Hepatocyte (in vitro differentiated cells): ENCODE results near the gene MAPK8. TPM values are rescaled to one million over a fixed set of nuclear protein-coding genes. Genes with fewer than 3 reads are reported as not detected.

Experiments used
- DNase-seq: peaks from one replicate; pipeline ENCODE4 v3.0.0-alpha.2; 2016; ENCODE audit warnings: low spot score
- H2AFZ ChIP-seq: fragments of 200-600 bp; sonication (generic); 2 replicates; pipeline ENCODE4 v1.6.0; 2016; ENCODE audit warnings: antibody characterized with exemption, mild to moderate bottlenecking
- H3K27ac ChIP-seq: fragments of 200-600 bp; sonication (generic); 2 replicates; pipeline ENCODE4 v1.5.1; 2016; ENCODE audit warnings: mild to moderate bottlenecking
- H3K27me3 ChIP-seq: fragments of 200-600 bp; sonication (generic); 2 replicates; pipeline ENCODE4 v1.6.1; 2016
- H3K36me3 ChIP-seq: fragments of 200-600 bp; sonication (generic); replicated peaks from 2 replicates; pipeline ENCODE4 v1.5.1; 2016; ENCODE audit warnings: low read depth; ENCODE audit not compliant: insufficient read depth
- H3K4me1 ChIP-seq: fragments of 200-600 bp; sonication (generic); 2 replicates; pipeline ENCODE4 v1.5.1; 2016; ENCODE audit warnings: mild to moderate bottlenecking, moderate library complexity; ENCODE audit not compliant: insufficient read depth
- H3K4me2 ChIP-seq: fragments of 200-600 bp; sonication (generic); 2 replicates; pipeline ENCODE4 v1.6.0; 2016
- H3K4me3 ChIP-seq: fragments of 200-600 bp; sonication (generic); 2 replicates; pipeline ENCODE4 v1.5.1; 2016; ENCODE audit warnings: mild to moderate bottlenecking
- H3K79me2 ChIP-seq: fragments of 200-600 bp; sonication (generic); 2 replicates; pipeline ENCODE4 v1.6.0; 2017; ENCODE audit warnings: mild to moderate bottlenecking
- H3K9me2 ChIP-seq: fragments of 200-600 bp; sonication (generic); replicated peaks from 2 replicates; pipeline ENCODE4 v1.6.0; 2017; ENCODE audit warnings: mild to moderate bottlenecking; ENCODE audit not compliant: insufficient read depth
- H3K9me3 ChIP-seq: fragments of 200-600 bp; sonication (generic); 2 replicates; pipeline ENCODE4 v1.5.1; 2016; ENCODE audit warnings: low read depth, mild to moderate bottlenecking
- H4K20me1 ChIP-seq: fragments of 200-600 bp; sonication (generic); 2 replicates; pipeline ENCODE4 v1.6.0; 2016; ENCODE audit warnings: mild to moderate bottlenecking; ENCODE audit not compliant: insufficient read depth, poor library complexity, severe bottlenecking
- CTCF ChIP-seq: fragments of 200-600 bp; sonication (generic); IDR thresholded peaks from 2 replicates; pipeline ENCODE4 v1.5.1; 2016; ENCODE audit warnings: antibody characterized with exemption, mild to moderate bottlenecking; ENCODE audit not compliant: poor library complexity
- EZH2 ChIP-seq: fragments of 200-600 bp; sonication (generic); IDR thresholded peaks from 2 replicates; pipeline ENCODE4 v1.6.1; 2016; ENCODE audit warnings: antibody characterized with exemption, mild to moderate bottlenecking, borderline replicate concordance
- EZH2phosphoT487 ChIP-seq: fragments of 200-600 bp; sonication (generic); IDR thresholded peaks from one replicate; pipeline ENCODE4 v1.6.1; 2018; ENCODE audit warnings: antibody characterized with exemption, mild to moderate bottlenecking, low read depth, moderate library complexity; ENCODE audit not compliant: unreplicated experiment, severe bottlenecking
- WGBS: methylation state at CpG from one replicate; pipeline ENCODE4 v1.1.6; 2016; ENCODE audit warnings: low lambda C conversion rate; ENCODE audit errors: missing lambda C conversion rate; 5-methylcytosine and 5-hydroxymethylcytosine counted together
- polyA plus RNA-seq: library from polyadenylated mRNA; unstranded; fragments of >200 nt; fragmentation: Nextera tagmentation; extraction: Ambion mirVana; gene quantifications from 2 replicates; pipeline ENCODE4 v1.2.1, GENCODE V29; 2016
- total RNA-seq: library from RNA; depleted of rRNA; stranded (reverse); fragments of >200 nt; gene quantifications from 2 replicates; pipeline ENCODE4 v1.2.3, GENCODE V29; 2014

MAPK8 gene
- total and polyA plus RNA-seq, 2 experiments from 2014 or later: 20.9 to 73.2 TPM

GRCh38 chr10:48361176-48361575 is 54.7 kb downstream of the MAPK8 start:
- no peak for DNase-seq
- Histone ChIP-seq H3K27me3 (no peaks in the 10 kb centered on the region), H3K9me2 (no peaks in the 10 kb centered on the region), H3K36me3 (no peaks in the 10 kb centered on the region), H4K20me1 (peaks cover 6% of the 10 kb centered on the region), H3K4me2 (no peak overlapping the region), H3K9me3 (no peaks in the 10 kb centered on the region), H3K27ac (no peak overlapping the region), H2AFZ (no peak overlapping the region), H3K79me2 (peaks cover 55% of the 10 kb centered on the region), H3K4me3 (no peak overlapping the region), H3K4me1 (peaks cover 12% of the 10 kb centered on the region)
- 91% methylated on average over 2 of the region's 2 CpGs for WGBS
- no peak for TF ChIP-seq CTCF
- no peak for TF ChIP-seq EZH2
- TF ChIP-seq EZH2phosphoT487: no peak

- Histone ChIP-seq H3K27ac (no peak overlapping the region), H3K4me3 (no peak overlapping the region), H3K4me2 (peak overlapping the region; percentile 22), H3K9me2 (no peaks in the 10 kb centered on the region), H3K27me3 (no peaks in the 10 kb centered on the region), H3K79me2 (peaks cover 54% of the 10 kb centered on the region), H3K4me1 (peaks cover 14% of the 10 kb centered on the region), H4K20me1 (peaks cover 4% of the 10 kb centered on the region), H3K36me3 (no peaks in the 10 kb centered on the region), H2AFZ (no peak overlapping the region), H3K9me3 (no peaks in the 10 kb centered on the region)
- WGBS: 32% methylated on average over 5 of the region's 5 CpGs
- TF ChIP-seq CTCF (peak; percentile 75), EZH2phosphoT487 (no peak)
- peak; percentile 65 for DNase-seq
These were observed 57.3 kb downstream of the MAPK8 start for GRCh38 chr10:48363617-48364355.

- DNase-seq: peak; percentile 54
- TF ChIP-seq EZH2 (no peak), CTCF (no peak), EZH2phosphoT487 (no peak)
- 57% methylated on average over 3 of the region's 3 CpGs for WGBS
- Histone ChIP-seq H3K27me3 (no peaks in the 10 kb centered on the region), H3K4me2 (no peak overlapping the region), H3K4me1 (peaks cover 14% of the 10 kb centered on the region), H3K9me3 (no peaks in the 10 kb centered on the region), H3K9me2 (no peaks in the 10 kb centered on the region), H2AFZ (no peak overlapping the region), H3K79me2 (peaks cover 54% of the 10 kb centered on the region), H3K27ac (no peak overlapping the region), H3K36me3 (no peaks in the 10 kb centered on the region), H3K4me3 (no peak overlapping the region), H4K20me1 (no peaks in the 10 kb centered on the region)
These were observed 58.4 kb downstream of the MAPK8 start for GRCh38 chr10:48364659-48365405.
